HepG2 (cell line): ENCODE measurements around the gene SMPD3. TPM values are rescaled to one million over a fixed set of nuclear protein-coding genes. Genes with fewer than 3 reads are reported as not detected.

Experiments used
- ARHGAP35 ChIP-seq: sonication (generic); formaldehyde crosslinking; IDR thresholded peaks from 2 replicates; pipeline ENCODE4 v1.9.0; 2022; ENCODE audit warnings: mild to moderate bottlenecking, inconsistent platforms, moderate library complexity, missing genetic modification reagents, borderline replicate concordance
- BRCA1 ChIP-seq: sonication (generic); formaldehyde crosslinking; IDR thresholded peaks from 2 replicates; pipeline ENCODE4 v1.4.0; 2020; ENCODE audit warnings: missing genetic modification reagents
- E2F2 ChIP-seq: sonication (generic); formaldehyde crosslinking; IDR thresholded peaks from 2 replicates; pipeline ENCODE4 v1.4.0; 2020; ENCODE audit warnings: missing genetic modification reagents, borderline replicate concordance
- FOXK1 ChIP-seq: sonication (generic); formaldehyde crosslinking; IDR thresholded peaks from 2 replicates; pipeline ENCODE4 v1.4.0; 2020; ENCODE audit warnings: low read depth, missing genetic modification reagents, borderline replicate concordance
- GPBP1L1 ChIP-seq: sonication (generic); formaldehyde crosslinking; IDR thresholded peaks from 2 replicates; pipeline ENCODE4 v1.5.0; 2020; ENCODE audit warnings: mild to moderate bottlenecking, missing genetic modification reagents
- IKZF1 ChIP-seq: fragments of 450-650 bp; IDR thresholded peaks from 2 replicates; pipeline ENCODE4 v1.7.1; 2016
- KLF16 ChIP-seq, 2 experiments: sonication (generic) in 1 of 2; formaldehyde crosslinking in 1 of 2; IDR thresholded peaks; 2 replicates each; pipeline versions ENCODE4 v1.6.1 to v1.8.0; 2016 to 2023; ENCODE audit warnings: missing genetic modification reagents in 2 of 2, missing compliant biosample characterization in 1 of 2
- NR2F2 ChIP-seq: IDR thresholded peaks from 2 replicates; pipeline ENCODE4 v1.6.1; 2012; ENCODE audit warnings: low read depth, inconsistent platforms, borderline replicate concordance
- SALL1 ChIP-seq: sonication (generic); formaldehyde crosslinking; IDR thresholded peaks from 2 replicates; pipeline ENCODE4 v1.8.0; 2022; ENCODE audit warnings: mild to moderate bottlenecking, missing genetic modification reagents
- SRSF1 ChIP-seq: fragments of 200-400 bp; formaldehyde crosslinking; optimal IDR thresholded peaks from 2 replicates; pipeline ENCODE3; 2017; ENCODE audit warnings: mild to moderate bottlenecking, low read depth, low read length, moderate library complexity
- SUZ12 ChIP-seq: fragments of 150-350 bp; IDR thresholded peaks from 2 replicates; pipeline ENCODE4 v1.6.1; 2014; ENCODE audit warnings: low read depth, low read length
- ZBTB40 ChIP-seq, 2 experiments: fragments of 450-650 bp in 1 of 2; sonication (generic) in 1 of 2; formaldehyde crosslinking in 1 of 2; IDR thresholded peaks; 2 replicates each; pipeline versions ENCODE4 v1.6.1 to v1.8.0; 2016 to 2022; ENCODE audit warnings: antibody characterized with exemption in 1 of 2, mild to moderate bottlenecking in 1 of 2, missing genetic modification reagents in 1 of 2
- ZNF121 ChIP-seq: sonication (generic); formaldehyde crosslinking; IDR thresholded peaks from 2 replicates; pipeline ENCODE4 v1.5.0; 2020; ENCODE audit warnings: mild to moderate bottlenecking, missing genetic modification reagents
- ZNF260 ChIP-seq: sonication (generic); formaldehyde crosslinking; IDR thresholded peaks from 2 replicates; pipeline ENCODE4 v1.4.0; 2020; ENCODE audit warnings: missing genetic modification reagents, low read depth, mild to moderate bottlenecking, borderline replicate concordance
- ZNF580 ChIP-seq: IDR thresholded peaks from 2 replicates; pipeline ENCODE4 v1.6.1; 2016; ENCODE audit warnings: low read depth, borderline replicate concordance
- ZNF788 ChIP-seq: sonication (generic); formaldehyde crosslinking; IDR thresholded peaks from 2 replicates; pipeline ENCODE4 v1.5.0; 2020; ENCODE audit warnings: mild to moderate bottlenecking, missing genetic modification reagents, borderline replicate concordance
- polyA plus RNA-seq, 8 experiments: library from polyadenylated mRNA; depleted of rRNA in 3 of 8; stranded (reverse) in 7 of 8; unstranded in 1 of 8; fragments of >200 nt; fragmentation: Illumina TruSeq in 4 of 8; extraction: Trizol in 4 of 8; gene quantifications; 2 replicates each; pipeline versions ENCODE4 v1.2.1 to v1.2.3, GENCODE V29; 2011 to 2016; ENCODE audit warnings: low read depth in 4 of 8, missing spikeins in 1 of 8, mixed read lengths in 1 of 8; ENCODE audit not compliant: insufficient read depth in 1 of 8
- total RNA-seq, 5 experiments: library from RNA; depleted of rRNA; stranded (reverse); fragments of >200 nt; fragmentation: Illumina TruSeq; extraction: Trizol; gene quantifications; 2 replicates each; pipeline ENCODE4 v1.2.3, GENCODE V29; 2016; ENCODE audit warnings: low read depth in 1 of 5

SMPD3 gene
- total and polyA plus RNA-seq, 2 of the 13 experiments (the other 11 are each of a cell fraction or from before 2014, with no cell fraction given), result 0.07 to 0.32 TPM

- TF ChIP-seq FOXK1 (CRISPR knock-in tag) (peak; percentile 34; the same call in 1 of the 2 replicates), ZNF260 (CRISPR knock-in tag) (no peak), ZBTB40 (IDR thresholded peaks at IDR 0.05) (no peak), ZBTB40 (CRISPR knock-in tag; IDR thresholded peaks at IDR 0.05) (0 out of 2 replicates have a peak, but pooled peaks have one; percentile 20), E2F2 (CRISPR knock-in tag) (no peak), SUZ12 (no peak), BRCA1 (CRISPR knock-in tag) (no peak), ZNF121 (CRISPR knock-in tag) (no peak), KLF16 (CRISPR knock-in tag; IDR thresholded peaks at IDR 0.05) (no peak), SALL1 (CRISPR knock-in tag) (peak; percentile 46; the same call in 1 of the 2 replicates), IKZF1 (no peak), ZNF788 (no peak), SRSF1 (no peak), ARHGAP35 (no peak), ZNF580 (CRISPR knock-in tag) (no peak), GPBP1L1 (no peak), NR2F2 (no peak)
Measured at GRCh38 chr16:68363658-68364521, 84.4 kb downstream of the SMPD3 start (continued).
